Embryonic facial prominence (tissue), 1 donor: ENCODE results near the gene ERG28.

ENCODE experiments used
- DNase-seq: peaks from one replicate; pipeline ENCODE4 v3.0.0-alpha.2; 2016; ENCODE audit errors: extremely low spot score

The ERG28 gene

DNA sequence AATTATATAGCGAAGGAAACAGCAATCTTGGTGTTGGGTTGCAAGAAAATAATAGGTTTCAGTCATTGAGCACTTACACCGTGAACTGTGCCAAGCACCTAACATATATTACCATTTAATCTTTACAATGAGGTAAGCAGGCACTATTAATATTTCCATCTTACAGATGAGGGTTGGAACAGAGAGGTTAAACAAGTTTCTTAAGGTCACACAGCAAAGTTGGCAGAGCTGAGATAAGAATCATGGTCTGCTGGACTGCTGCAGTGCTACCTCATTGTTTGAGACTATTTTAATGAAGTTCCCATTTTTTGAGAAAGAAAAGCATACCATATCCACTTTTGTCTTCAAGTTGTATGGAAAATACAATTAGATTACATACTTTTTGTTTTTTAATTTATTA, 1.7 kb downstream of the ERG28 start:
- no peak for DNase-seq

- no peak for DNase-seq
Observed at GRCh38 chr14:75657331-75657730, 3.3 kb downstream of the ERG28 start.

DNA sequence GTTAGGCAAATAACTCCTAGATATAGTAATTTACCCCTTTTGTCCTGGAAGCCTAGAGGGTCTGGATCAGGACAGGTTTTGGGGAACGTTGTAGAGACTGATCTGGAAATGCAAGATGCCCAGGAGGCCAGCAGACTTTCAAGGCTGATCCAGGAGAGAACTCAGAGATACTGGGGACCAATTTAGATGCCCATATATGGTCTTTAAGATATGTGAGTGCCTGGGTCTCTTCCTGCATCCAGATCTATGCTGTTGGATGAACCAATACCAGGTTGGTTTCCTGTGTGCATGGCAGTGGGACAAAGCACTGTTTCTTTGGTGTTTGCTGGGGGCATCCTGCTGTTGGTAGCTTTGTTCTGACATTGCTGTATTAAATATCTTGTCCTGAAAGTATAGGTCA, 5.4 kb downstream of the ERG28 start:
- no peak for DNase-seq

DNA sequence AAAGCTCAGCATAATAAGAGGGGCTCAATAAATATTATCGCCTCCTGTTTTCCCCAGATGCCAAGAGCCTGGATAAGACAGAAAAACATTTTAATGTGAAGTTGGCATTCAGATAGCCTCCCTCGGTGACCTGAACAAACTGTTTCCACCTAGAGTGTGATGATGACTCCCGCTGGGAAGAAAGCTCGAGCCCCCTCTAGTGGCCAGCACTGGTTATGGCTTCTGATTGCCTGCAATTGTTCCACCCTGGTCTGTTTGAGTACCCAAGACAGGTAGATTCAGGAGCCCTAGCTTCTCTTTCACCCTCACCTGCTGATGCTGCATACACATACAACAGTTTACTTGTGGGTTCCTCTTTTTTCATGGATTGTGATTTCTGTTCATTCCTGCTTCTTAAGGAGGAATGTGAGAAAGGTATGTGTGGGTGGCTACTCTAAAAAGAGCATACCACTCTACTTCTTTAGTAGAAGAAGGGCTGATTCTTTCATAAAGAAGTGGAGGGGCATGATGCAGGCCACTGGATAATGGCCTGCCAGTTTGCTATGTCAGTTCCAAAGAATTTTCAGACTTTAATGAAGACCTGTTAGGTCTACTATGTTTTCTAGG, 6.4 kb downstream of the ERG28 start:
- peak; percentile 33 for DNase-seq

GRCh38 chr14:75653563-75653962, 7.1 kb downstream of the ERG28 start:
- no peak for DNase-seq

DNA sequence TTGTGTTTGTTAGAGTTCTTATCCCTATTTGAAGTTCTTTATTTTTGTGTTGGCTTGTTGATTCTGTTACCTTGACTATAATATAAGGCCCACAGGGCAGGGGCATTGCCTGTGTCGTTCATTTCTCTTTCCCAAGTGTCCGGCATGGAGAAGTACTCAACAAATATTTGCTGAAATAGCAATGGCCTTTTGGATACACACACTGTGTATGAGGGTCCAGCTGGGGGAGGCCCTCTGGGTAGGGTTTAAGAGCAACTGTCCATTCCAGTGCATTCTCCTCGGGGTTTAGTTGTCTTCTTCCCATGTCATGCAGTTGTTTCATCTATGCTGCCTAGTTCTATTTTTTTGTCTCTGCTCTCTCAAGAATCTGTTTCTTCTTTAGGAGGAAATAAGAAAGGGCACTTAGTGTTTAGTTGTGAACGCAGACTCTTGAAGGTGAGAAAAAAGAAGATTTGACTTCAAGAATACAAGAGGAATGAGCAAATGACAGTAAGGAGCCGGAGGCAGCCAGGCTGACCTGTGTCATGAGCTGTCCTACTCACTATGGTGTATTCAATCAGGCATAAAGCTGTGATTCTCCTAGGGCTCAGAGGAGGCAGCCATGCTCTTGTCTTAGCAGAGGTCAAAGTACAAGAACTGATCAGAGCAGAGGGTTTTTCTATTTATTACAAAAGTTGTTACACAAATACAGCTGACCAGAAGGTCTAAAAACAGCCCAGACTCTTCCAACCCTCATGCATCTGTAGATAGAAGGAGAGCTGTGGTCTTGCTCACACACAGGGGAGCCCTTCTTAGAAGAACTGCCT, 10.2 kb downstream of the ERG28 start:
- no peak for DNase-seq

- DNase-seq = no peak
Observed at GRCh38 chr14:75649773-75650172, 10.9 kb downstream of the ERG28 start.

- no peak for DNase-seq
Observed at GRCh38 chr14:75649337-75649736, 11.3 kb downstream of the ERG28 start.

DNA sequence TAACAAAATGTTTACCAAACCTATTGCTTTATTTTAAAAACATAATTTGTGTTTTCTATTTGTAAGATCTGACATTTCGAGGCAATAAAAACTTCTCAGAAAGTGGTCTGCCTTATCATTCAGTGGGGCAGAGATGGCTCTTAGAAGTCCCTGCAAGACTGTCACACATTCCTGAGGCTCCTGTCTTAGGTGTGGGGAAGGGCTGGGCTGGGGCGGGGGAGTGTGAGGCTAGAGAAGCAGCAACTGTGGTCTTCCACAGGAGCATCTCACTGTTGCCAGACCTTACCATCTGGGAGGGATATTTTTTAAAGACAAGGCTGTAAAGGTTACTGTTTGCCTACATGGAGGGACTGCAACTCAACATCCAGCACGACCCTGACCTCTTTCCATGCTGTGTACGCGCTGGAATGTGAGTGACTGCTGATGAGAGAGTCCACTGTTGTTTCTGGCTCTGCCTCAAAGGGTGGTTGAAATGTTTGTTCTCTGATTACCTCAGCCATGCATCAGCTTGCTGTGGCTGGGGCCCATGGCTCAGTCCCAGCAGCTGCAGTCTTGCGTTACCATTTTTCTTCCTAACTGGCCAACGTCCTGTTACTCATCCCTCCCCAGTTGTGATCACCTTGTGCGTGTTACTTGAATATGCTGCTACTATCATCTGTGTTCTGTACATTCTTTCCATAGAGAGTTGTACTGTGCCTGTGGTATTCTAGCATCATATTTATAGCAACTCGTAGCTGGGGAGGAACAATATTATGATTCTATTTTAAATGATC, 12.4 kb downstream of the ERG28 start:
- DNase-seq = no peak

GRCh38 chr14:75647640-75648039, 13.0 kb downstream of the ERG28 start:
- DNase-seq = no peak

- no peak for DNase-seq
Observed at GRCh38 chr14:75646762-75647161, 13.9 kb downstream of the ERG28 start.

- DNase-seq = no peak
Observed at GRCh38 chr14:75645056-75645455, 15.6 kb downstream of the ERG28 start.

- no peak for DNase-seq
Observed at GRCh38 chr14:75643985-75644384, 16.7 kb downstream of the ERG28 start.

DNA sequence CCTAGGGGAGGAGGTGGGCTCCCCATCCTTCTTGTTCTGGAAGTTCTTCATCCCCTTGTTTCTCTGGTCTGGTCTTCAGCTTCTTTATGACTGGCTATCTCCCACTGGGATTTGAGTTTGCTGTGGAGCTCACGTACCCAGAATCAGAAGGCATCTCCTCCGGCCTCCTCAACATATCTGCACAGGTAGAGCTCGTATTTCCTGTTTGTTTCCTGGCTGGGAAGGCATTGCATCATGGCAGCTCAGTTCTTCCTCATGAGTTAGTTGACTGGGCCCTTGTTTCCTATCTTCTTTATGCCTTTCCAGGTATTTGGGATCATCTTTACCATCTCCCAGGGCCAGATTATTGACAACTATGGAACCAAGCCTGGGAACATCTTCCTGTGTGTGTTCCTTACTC, 19.8 kb downstream of the ERG28 start:
- DNase-seq = no peak

DNA sequence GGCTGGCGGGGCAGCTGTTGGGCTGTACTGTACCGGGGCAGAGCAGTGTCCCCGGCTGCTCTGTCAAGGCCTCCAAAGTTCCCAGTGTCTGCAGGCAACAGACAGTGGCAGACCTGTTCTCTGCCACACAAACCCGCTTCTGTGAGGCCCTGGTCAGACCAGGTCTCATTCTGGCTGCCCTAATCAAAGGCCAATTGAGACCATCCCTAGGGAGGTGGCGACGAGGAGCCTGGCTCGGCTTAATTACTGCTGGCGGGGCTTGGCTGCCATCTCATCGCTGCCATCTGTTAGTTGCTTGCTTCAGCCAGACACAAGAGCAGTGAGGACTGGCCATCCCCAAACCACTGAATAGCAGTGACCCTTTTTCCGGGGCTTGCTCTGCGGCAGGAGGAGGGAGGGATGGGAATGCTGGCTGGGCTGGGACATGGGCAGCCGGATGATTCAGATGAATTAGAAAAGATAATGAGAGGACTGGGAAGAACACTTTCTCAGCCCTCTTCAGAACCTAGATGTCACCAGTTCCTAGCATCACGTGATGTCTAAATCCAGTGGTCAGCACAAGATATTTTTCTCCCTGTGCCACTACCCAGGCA, 24.5 kb downstream of the ERG28 start:
- DNase-seq = no peak

GRCh38 chr14:75634848-75635247, 25.8 kb downstream of the ERG28 start:
- no peak for DNase-seq

GRCh38 chr14:75631453-75631831, 29.2 kb downstream of the ERG28 start:
- no peak for DNase-seq

DNA sequence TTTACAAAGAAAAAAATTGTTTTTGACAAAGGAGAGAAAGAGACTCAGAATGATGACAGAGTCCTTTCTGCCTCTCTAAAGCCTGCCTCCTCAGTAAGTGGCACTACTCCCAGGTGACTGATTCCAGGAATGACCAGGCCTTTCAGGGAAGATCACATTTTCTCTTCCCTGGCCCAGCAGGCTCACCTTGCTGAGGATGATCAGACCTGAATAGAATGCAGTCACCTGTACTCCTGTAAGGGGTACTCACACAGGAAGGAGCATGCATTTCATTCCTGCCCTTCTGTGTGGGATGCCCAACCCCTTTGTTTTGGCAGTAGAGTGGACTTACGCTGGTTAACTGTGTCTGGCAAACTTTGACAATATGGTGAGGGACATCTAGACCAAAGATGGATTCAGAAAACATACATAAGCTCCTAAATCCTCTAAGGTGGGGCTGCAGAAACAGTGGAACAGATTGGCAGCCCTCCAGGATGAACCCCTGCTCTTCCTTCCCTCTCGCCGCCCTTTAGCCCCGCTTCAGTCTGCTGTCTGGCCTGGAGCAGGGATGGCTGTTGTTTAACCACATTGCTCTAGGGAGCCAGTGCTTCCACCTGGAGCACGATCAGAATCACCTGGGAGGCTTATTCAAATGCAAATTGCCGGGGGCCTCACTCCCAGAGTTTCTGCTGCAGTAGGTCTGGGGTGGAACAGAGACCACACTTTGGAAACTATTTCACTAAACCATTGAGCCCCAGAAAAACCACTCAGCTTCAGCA, 29.8 kb downstream of the ERG28 start:
- no peak for DNase-seq

- DNase-seq = no peak
Observed at GRCh38 chr14:75628816-75629215, 31.9 kb downstream of the ERG28 start.

GRCh38 chr14:75627406-75627805, 33.3 kb downstream of the ERG28 start:
- no peak for DNase-seq

DNA sequence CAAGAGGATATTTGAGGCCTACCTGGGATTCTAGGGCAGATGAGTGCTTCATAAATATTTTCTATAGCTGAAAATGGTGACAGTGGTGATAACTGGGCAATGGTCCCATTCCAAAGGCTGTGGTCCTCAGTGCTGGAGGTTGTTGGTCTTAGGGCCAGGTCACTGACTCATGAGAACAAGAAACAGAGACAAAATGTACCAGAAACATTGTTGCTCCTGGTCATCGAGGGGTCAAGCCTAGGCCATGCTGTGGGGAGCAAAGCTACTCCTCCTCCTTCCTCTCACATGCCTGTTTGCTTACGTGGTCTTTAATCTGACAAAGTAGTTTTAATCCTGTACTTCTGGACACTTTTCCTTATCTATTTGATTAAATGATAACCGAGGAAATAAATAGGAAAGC, 33.8 kb downstream of the ERG28 start:
- no peak for DNase-seq

DNA sequence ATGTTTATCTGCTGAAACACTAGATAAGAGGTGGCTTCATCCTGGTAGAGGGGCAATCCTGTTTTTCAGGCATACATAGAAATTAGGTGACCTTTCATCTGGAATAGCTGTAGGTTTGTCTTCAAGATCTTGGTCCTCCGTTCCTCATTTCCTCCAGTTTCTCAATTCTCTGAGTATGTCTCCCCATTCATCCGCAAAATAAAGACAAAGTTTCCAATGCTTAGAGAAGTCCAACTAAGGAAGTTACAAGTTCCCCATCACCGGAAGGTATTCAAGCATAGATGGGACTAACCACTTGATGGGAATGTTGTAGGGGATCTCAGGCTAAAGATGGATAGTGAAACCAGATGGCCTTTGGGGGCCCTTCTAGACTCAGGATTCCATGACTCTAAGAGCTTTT, 34.3 kb downstream of the ERG28 start:
- no peak for DNase-seq
